Keratinocyte (primary cell): ENCODE data around the gene CTNNA2. TPM values are rescaled to one million over a fixed set of nuclear protein-coding genes. Genes with fewer than 3 reads are reported as not detected.

ENCODE experiments used
- DNase-seq: peaks from one replicate; pipeline ENCODE4 v3.0.0-alpha.2; 2011; ENCODE audit warnings: low read depth, missing footprints, low spot score
- FAIRE-seq: peaks from 2 replicates; lab custom pipeline; 2011; peaks lifted over from hg19 to GRCh38; lab: Jason Lieb, UNC
- H2AFZ ChIP-seq: 2 replicates; pipeline ENCODE4 v1.6.0; 2012; ENCODE audit warnings: low read length, control low read depth, inconsistent platforms; ENCODE audit not compliant: control insufficient read depth
- H3K27ac ChIP-seq: 2 replicates; pipeline ENCODE4 v1.5.1; 2011; ENCODE audit warnings: low read length; ENCODE audit not compliant: control insufficient read depth, insufficient read depth
- H3K27me3 ChIP-seq: 3 replicates; pipeline ENCODE4 v1.6.0; 2011; ENCODE audit warnings: low read length; ENCODE audit not compliant: control insufficient read depth, insufficient read depth; ENCODE audit errors: extremely low read depth
- H3K36me3 ChIP-seq, 2 experiments: 2 replicates in 1 of 2; 3 replicates in 1 of 2; pipeline ENCODE4 v1.5.1; 2011; ENCODE audit warnings: low read length in 2 of 2, mild to moderate bottlenecking in 1 of 2; ENCODE audit not compliant: control insufficient read depth in 2 of 2, insufficient read depth in 2 of 2; ENCODE audit errors: extremely low read depth in 1 of 2
- H3K4me1 ChIP-seq: 3 replicates; pipeline ENCODE4 v1.5.1; 2011; ENCODE audit warnings: low read length; ENCODE audit not compliant: control insufficient read depth, insufficient read depth; ENCODE audit errors: extremely low read depth
- H3K4me2 ChIP-seq: 3 replicates; pipeline ENCODE4 v1.6.0; 2011; ENCODE audit warnings: low read depth, low read length; ENCODE audit not compliant: control insufficient read depth, insufficient read depth; ENCODE audit errors: extremely low read depth
- H3K4me3 ChIP-seq, 3 experiments: fragments of 200-600 bp in 1 of 3; sonication (generic) in 1 of 3; 2 replicates in 2 of 3; 3 replicates in 1 of 3; pipeline ENCODE4 v1.5.1; 2011 to 2016; ENCODE audit warnings: low read length in 3 of 3, mild to moderate bottlenecking in 3 of 3, control low read depth in 2 of 3, inconsistent platforms in 1 of 3, low read depth in 1 of 3, mixed read lengths in 1 of 3, mixed run types in 1 of 3, moderate library complexity in 1 of 3; ENCODE audit not compliant: control insufficient read depth in 2 of 3, insufficient read depth in 2 of 3; ENCODE audit errors: extremely low read depth in 1 of 3
- H3K79me2 ChIP-seq: 2 replicates; pipeline ENCODE4 v1.6.0; 2012; ENCODE audit warnings: low read length; ENCODE audit not compliant: control insufficient read depth, insufficient read depth
- H3K9ac ChIP-seq: 3 replicates; pipeline ENCODE4 v1.6.0; 2011; ENCODE audit warnings: low read length; ENCODE audit not compliant: control insufficient read depth, insufficient read depth; ENCODE audit errors: extremely low read depth
- H3K9me1 ChIP-seq: 3 replicates; pipeline ENCODE4 v1.6.0; 2011; ENCODE audit warnings: low read length; ENCODE audit not compliant: control insufficient read depth, insufficient read depth; ENCODE audit errors: extremely low read depth
- H3K9me3 ChIP-seq: 2 replicates; pipeline ENCODE4 v1.5.1; 2012; ENCODE audit warnings: low read depth, low read length; ENCODE audit not compliant: control insufficient read depth
- H4K20me1 ChIP-seq: 3 replicates; pipeline ENCODE4 v1.6.0; 2011; ENCODE audit warnings: low read length; ENCODE audit not compliant: control insufficient read depth, insufficient read depth; ENCODE audit errors: extremely low read depth
- EZH2 ChIP-seq: IDR thresholded peaks from one replicate; pipeline ENCODE4 v1.6.1; 2012; ENCODE audit warnings: inconsistent platforms, mild to moderate bottlenecking, low read length, moderate library complexity
- dilution Hi-C: fragments of 300-500 bp; cut with MboI; formaldehyde crosslinking; loops from one replicate; pipeline ENCODE4 v1.7.0; 2020; ENCODE audit warnings: low sequenced_read_pairs; ENCODE audit not compliant: extremely low pct_ligation_motif_present
- polyA plus RNA-seq, 5 experiments: library from polyadenylated mRNA; depleted of rRNA in 3 of 5; stranded (reverse) in 3 of 5; stranded (forward) in 1 of 5; unstranded in 1 of 5; fragments of >200 nt; gene quantifications; 1 replicate in 1 of 5; 2 replicates in 3 of 5; 3 replicates in 1 of 5; pipeline versions ENCODE4 v1.2.1 to v1.2.3, GENCODE V29; 2011 to 2012; ENCODE audit warnings: missing spikeins in 2 of 5, low read depth in 1 of 5, low replicate concordance in 1 of 5
- TF ChIP-seq, protein P1 (sequence below), 3 experiments: IDR thresholded peaks in 1 of 3; conservative IDR thresholded peaks in 1 of 3; optimal IDR thresholded peaks in 1 of 3; 2 replicates in 2 of 3; 3 replicates in 1 of 3; pipeline versions ENCODE3 to v1.5.1; 2011; ENCODE audit warnings: low read length in 3 of 3, mild to moderate bottlenecking in 3 of 3, moderate library complexity in 2 of 3, control low read depth in 1 of 3, inconsistent platforms in 1 of 3; ENCODE audit not compliant: insufficient read depth in 2 of 3; ENCODE audit errors: extremely low read depth in 1 of 3

Gene CTNNA2
- polyA plus RNA-seq, 1 donor (not counting 4 experiments of a cell fraction or from before 2014, with no cell fraction given) = not detected

DNA sequence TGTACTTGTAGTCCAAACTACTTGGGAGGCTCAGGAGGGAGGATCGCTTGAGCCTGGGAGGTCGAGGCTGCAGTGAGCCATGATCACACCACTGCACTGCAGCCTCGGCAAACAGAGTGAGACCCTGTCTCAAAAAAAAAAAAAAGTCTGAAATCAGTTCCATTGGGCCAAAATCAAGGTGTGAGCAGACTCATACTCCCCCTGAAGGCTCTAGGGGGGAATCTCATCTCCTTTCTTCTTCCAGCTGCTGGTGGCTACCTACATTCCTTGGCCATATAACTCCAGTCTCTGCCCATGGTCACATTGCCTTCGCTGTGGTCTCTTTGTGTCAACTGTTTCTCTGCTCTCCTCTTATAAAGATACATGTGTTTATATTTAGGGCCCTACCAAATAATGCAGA is 557.7 kb downstream of the CTNNA2 start:
- no peak overlapping the region for H3K4me2 ChIP-seq
- H3K4me3 ChIP-seq = no peak overlapping the region
- dilution Hi-C loops = no loop called here
- H4K20me1 ChIP-seq = no peaks in the 10 kb centered on the region
- no peaks in the 10 kb centered on the region for H3K4me1 ChIP-seq
- H3K79me2 ChIP-seq = no peaks in the 10 kb centered on the region
- H3K36me3 ChIP-seq = no peaks in the 10 kb centered on the region
- H3K27ac ChIP-seq = no peak overlapping the region
- no peaks in the 10 kb centered on the region for H3K9me1 ChIP-seq
- H3K27me3 ChIP-seq = no peaks in the 10 kb centered on the region
- DNase-seq = no peak
- no peak for TF ChIP-seq EZH2
- TF ChIP-seq, protein P1, sequence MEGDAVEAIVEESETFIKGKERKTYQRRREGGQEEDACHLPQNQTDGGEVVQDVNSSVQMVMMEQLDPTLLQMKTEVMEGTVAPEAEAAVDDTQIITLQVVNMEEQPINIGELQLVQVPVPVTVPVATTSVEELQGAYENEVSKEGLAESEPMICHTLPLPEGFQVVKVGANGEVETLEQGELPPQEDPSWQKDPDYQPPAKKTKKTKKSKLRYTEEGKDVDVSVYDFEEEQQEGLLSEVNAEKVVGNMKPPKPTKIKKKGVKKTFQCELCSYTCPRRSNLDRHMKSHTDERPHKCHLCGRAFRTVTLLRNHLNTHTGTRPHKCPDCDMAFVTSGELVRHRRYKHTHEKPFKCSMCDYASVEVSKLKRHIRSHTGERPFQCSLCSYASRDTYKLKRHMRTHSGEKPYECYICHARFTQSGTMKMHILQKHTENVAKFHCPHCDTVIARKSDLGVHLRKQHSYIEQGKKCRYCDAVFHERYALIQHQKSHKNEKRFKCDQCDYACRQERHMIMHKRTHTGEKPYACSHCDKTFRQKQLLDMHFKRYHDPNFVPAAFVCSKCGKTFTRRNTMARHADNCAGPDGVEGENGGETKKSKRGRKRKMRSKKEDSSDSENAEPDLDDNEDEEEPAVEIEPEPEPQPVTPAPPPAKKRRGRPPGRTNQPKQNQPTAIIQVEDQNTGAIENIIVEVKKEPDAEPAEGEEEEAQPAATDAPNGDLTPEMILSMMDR (optimal IDR thresholded peaks at IDR 0.05 in 1 of 3, IDR thresholded peaks at IDR 0.05 in 1 of 3, conservative IDR thresholded peaks at IDR 0.05 in 1 of 3; ENCODE audit: extremely low read depth in 1 of 3, insufficient read depth in 2 of 3, low read length in 3 of 3) = no peak
- no peak overlapping the region for H3K9ac ChIP-seq
- no peaks in the 10 kb centered on the region for H3K9me3 ChIP-seq
- FAIRE-seq = no peak
- no peak overlapping the region for H2AFZ ChIP-seq

DNA sequence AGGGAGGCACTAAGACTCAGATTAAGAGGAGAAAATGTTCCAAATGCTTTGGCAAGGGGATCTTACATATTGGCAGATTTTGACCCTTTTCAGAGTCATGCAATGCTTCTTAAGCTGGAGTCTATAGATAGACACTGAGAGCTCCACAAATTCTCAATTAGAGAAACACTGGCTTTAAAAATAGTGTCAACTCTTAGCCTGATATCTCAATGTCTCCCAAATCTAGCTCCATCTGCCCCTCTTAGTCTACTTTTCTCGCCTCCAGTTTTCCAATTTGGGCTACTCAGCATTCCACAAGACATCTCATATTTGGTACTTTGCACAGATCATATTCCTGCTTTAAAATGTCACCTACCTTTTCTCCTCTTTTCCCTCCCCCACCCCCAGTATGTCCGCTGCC is 559.1 kb downstream of the CTNNA2 start:
- no peaks in the 10 kb centered on the region for H4K20me1 ChIP-seq
- no peak overlapping the region for H3K27ac ChIP-seq
- H3K79me2 ChIP-seq = no peaks in the 10 kb centered on the region
- no peak overlapping the region for H3K9ac ChIP-seq
- no peak overlapping the region for H3K4me3 ChIP-seq
- H3K36me3 ChIP-seq = no peaks in the 10 kb centered on the region
- H3K9me3 ChIP-seq = no peaks in the 10 kb centered on the region
- no peak for DNase-seq
- TF ChIP-seq, protein P1 (optimal IDR thresholded peaks at IDR 0.05 in 1 of 3, IDR thresholded peaks at IDR 0.05 in 1 of 3, conservative IDR thresholded peaks at IDR 0.05 in 1 of 3; ENCODE audit: extremely low read depth in 1 of 3, insufficient read depth in 2 of 3, low read length in 3 of 3) = no peak
- TF ChIP-seq EZH2 = no peak
- H3K9me1 ChIP-seq = no peaks in the 10 kb centered on the region
- no peaks in the 10 kb centered on the region for H3K27me3 ChIP-seq
- no peak for FAIRE-seq
- H2AFZ ChIP-seq = no peak overlapping the region
- no peaks in the 10 kb centered on the region for H3K4me1 ChIP-seq
- H3K4me2 ChIP-seq = no peak overlapping the region
- dilution Hi-C loops = no loop called here
